Measurements from ENCODE around the gene SEMA6A. TPM values are rescaled to one million over a fixed set of nuclear protein-coding genes. Genes with fewer than 3 reads are reported as not detected.

Gene SEMA6A
- total RNA-seq, 2 experiments from 2014 or later, result not detected

GRCh38 chr5:116479776-116480675 lies 94.6 kb downstream of the SEMA6A start:
- ChIA-PET CTCF (no interaction called here), POLR2A (no interaction called here)
- H3K27me3 Mint-ChIP-seq, result no peaks in the 10 kb centered on the region
- no peak overlapping the region for H3K4me3 Mint-ChIP-seq
- H3K4me1 Mint-ChIP-seq (ENCODE audit: low read depth), result no peaks in the 10 kb centered on the region
- intact Hi-C loops (cut with micrococcal nuclease), result no loop called here
- peaks cover 19% of the 10 kb centered on the region for H3K36me3 Mint-ChIP-seq (ENCODE audit: low read depth)
- ATAC-seq, result no peak
- peaks cover 16% of the 10 kb centered on the region for H3K9me3 Mint-ChIP-seq
- H3K27ac Mint-ChIP-seq, result no peak overlapping the region
- TF ChIP-seq CTCF (IDR thresholded peaks at IDR 0.05), result no peak
- no peak for DNase-seq

- CTCF ChIA-PET, result no interaction called here
Observed at GRCh38 chr5:116478491-116478890, 96.1 kb downstream of the SEMA6A start.

GRCh38 chr5:116476897-116477537 lies 97.6 kb downstream of the SEMA6A start:
- CTCF ChIA-PET, result no interaction called here
- intact Hi-C loops (cut with micrococcal nuclease), result no loop called here
- DNase-seq, result no peak

More at GRCh38 chr5:116478491-116478890, 96.1 kb downstream of the SEMA6A start:
- Mint-ChIP-seq H3K36me3 (ENCODE audit: low read depth) (peaks cover 19% of the 10 kb centered on the region), H3K27ac (no peak overlapping the region), H3K27me3 (no peaks in the 10 kb centered on the region), H3K4me1 (ENCODE audit: low read depth) (no peaks in the 10 kb centered on the region), H3K4me3 (no peak overlapping the region), H3K9me3 (peaks cover 16% of the 10 kb centered on the region)
- no peak for ATAC-seq
- DNase-seq, result no peak
- intact Hi-C loops (cut with micrococcal nuclease), result no loop called here
- POLR2A ChIA-PET, result no interaction called here
- TF ChIP-seq CTCF (IDR thresholded peaks at IDR 0.05), result no peak

GRCh38 chr5:116475338-116475737 lies 99.3 kb downstream of the SEMA6A start:
- no peaks in the 10 kb centered on the region for H3K27me3 Mint-ChIP-seq
- peaks cover 19% of the 10 kb centered on the region for H3K36me3 Mint-ChIP-seq (ENCODE audit: low read depth)
- H3K27ac Mint-ChIP-seq, result no peak overlapping the region
- ChIA-PET CTCF (no interaction called here), POLR2A (interaction anchor here (1.1 kb wide), 1 partner anchor 20 kb away, joined by 3 read pairs; no protein-coding TSS in a partner anchor)
- no peaks in the 10 kb centered on the region for H3K4me1 Mint-ChIP-seq (ENCODE audit: low read depth)
- no peak for TF ChIP-seq CTCF (IDR thresholded peaks at IDR 0.05)
- intact Hi-C loops (cut with micrococcal nuclease), result no loop called here
- DNase-seq (no peak), ATAC-seq (no peak)
- peaks cover 16% of the 10 kb centered on the region for H3K9me3 Mint-ChIP-seq
- H3K4me3 Mint-ChIP-seq, result no peak overlapping the region

More at GRCh38 chr5:116476897-116477537, 97.6 kb downstream of the SEMA6A start:
- ATAC-seq, result no peak
- Mint-ChIP-seq H3K4me3 (no peak overlapping the region), H3K27ac (no peak overlapping the region), H3K36me3 (ENCODE audit: low read depth) (peaks cover 19% of the 10 kb centered on the region), H3K27me3 (no peaks in the 10 kb centered on the region), H3K4me1 (ENCODE audit: low read depth) (no peaks in the 10 kb centered on the region), H3K9me3 (peaks cover 16% of the 10 kb centered on the region)
- no peak for TF ChIP-seq CTCF (IDR thresholded peaks at IDR 0.05)
- POLR2A ChIA-PET, result interaction anchor here (0.7 to 1.0 kb wide), 2 partner anchors 20 to 668 kb away, joined by 3 read pairs; no protein-coding TSS in a partner anchor

GRCh38 chr5:116473706-116474105 lies 100.9 kb downstream of the SEMA6A start:
- DNase-seq, result no peak
- Mint-ChIP-seq H3K27ac (no peak overlapping the region), H3K27me3 (no peaks in the 10 kb centered on the region), H3K36me3 (ENCODE audit: low read depth) (peaks cover 19% of the 10 kb centered on the region), H3K4me1 (ENCODE audit: low read depth) (no peaks in the 10 kb centered on the region), H3K9me3 (peaks cover 16% of the 10 kb centered on the region), H3K4me3 (no peak overlapping the region)
- POLR2A ChIA-PET, result no interaction called here
- intact Hi-C loops (cut with micrococcal nuclease), result no loop called here
- no peak for ATAC-seq
- TF ChIP-seq CTCF (IDR thresholded peaks at IDR 0.05), result no peak
- CTCF ChIA-PET, result no interaction called here
